ENCODE results near the gene SELPLG. TPM values are rescaled to one million over a fixed set of nuclear protein-coding genes. Genes with fewer than 3 reads are reported as not detected.

Gene SELPLG
- total RNA-seq, 1 donor from 2014 or later = not detected

DNA sequence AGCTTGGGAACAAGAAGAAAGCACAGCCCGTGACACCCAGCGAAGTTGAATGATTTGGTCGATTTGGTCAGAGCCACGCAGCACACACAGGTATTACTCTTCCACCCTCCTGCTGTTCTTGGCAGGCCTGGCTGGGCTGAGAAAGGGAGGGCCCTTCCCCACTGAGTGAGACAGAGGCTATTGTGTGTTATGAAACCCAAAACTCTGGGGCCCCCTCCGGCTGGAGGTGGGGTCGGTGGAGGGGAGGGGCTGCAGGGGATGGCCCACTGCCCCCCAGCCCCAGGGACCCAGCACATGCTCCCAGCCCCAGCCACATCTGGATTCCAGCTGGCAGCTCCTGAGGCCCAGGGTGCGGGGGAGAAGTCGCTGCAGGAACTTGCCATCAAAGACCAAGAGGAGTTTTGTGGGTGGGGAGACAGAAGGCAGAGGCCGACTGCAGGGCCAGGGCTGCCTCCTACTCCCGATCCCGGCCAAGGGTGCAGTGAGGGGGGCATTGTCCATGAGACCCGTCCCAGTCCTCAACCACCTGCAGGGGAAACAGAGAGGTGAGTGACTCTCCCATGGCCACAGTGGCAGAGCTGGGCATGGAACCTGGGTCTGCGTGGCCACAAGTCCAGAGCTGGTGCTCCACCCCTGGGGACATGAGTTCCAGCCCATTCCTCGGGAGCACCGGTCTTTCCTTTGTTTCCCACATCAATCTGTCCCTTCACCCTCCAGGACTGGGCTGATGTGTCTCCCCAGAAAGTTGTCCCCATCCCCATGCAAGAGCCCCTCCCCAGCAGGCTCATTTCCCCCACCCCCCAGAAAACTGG lies 44.5 kb downstream of the SELPLG start:
- H3K27ac ChIP-seq = no peak overlapping the region
- peak overlapping the region; percentile 55 for H2AFZ ChIP-seq (replicated peaks)
- no peaks in the 10 kb centered on the region for H3K79me2 ChIP-seq (ENCODE audit: low read depth)
- H4K20me1 ChIP-seq (ENCODE audit: low read depth) = no peaks in the 10 kb centered on the region
- no peaks in the 10 kb centered on the region for H3K36me3 ChIP-seq
- Mint-ChIP-seq H3K9me3 (no peaks in the 10 kb centered on the region), H3K4me1 (peaks cover 27% of the 10 kb centered on the region), H3K4me3 (no peak overlapping the region), H3K27ac (peak overlapping the region; percentile 95), H3K36me3 (no peaks in the 10 kb centered on the region), H3K27me3 (ENCODE audit: insufficient read depth, low read depth) (peaks cover 7% of the 10 kb centered on the region)
- DNase-seq (ENCODE audit: low spot score) = peak; percentile 35
- no peaks in the 10 kb centered on the region for H3K9me3 ChIP-seq (ENCODE audit: low read depth)
- peak overlapping the region; percentile 42 for H3K4me2 ChIP-seq
- H3K9ac ChIP-seq = no peak overlapping the region
- peaks cover 4% of the 10 kb centered on the region for H3F3A ChIP-seq (ENCODE audit: low read depth)
- peaks cover 30% of the 10 kb centered on the region for H3K4me1 ChIP-seq
- H3K27me3 ChIP-seq = no peaks in the 10 kb centered on the region
- no peak for TF ChIP-seq EZH2 (IDR thresholded peaks at IDR 0.05)
- no peak for TF ChIP-seq EZH2phosphoT487 (IDR thresholded peaks at IDR 0.05)
- TF ChIP-seq, protein P1, sequence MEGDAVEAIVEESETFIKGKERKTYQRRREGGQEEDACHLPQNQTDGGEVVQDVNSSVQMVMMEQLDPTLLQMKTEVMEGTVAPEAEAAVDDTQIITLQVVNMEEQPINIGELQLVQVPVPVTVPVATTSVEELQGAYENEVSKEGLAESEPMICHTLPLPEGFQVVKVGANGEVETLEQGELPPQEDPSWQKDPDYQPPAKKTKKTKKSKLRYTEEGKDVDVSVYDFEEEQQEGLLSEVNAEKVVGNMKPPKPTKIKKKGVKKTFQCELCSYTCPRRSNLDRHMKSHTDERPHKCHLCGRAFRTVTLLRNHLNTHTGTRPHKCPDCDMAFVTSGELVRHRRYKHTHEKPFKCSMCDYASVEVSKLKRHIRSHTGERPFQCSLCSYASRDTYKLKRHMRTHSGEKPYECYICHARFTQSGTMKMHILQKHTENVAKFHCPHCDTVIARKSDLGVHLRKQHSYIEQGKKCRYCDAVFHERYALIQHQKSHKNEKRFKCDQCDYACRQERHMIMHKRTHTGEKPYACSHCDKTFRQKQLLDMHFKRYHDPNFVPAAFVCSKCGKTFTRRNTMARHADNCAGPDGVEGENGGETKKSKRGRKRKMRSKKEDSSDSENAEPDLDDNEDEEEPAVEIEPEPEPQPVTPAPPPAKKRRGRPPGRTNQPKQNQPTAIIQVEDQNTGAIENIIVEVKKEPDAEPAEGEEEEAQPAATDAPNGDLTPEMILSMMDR (IDR thresholded peaks at IDR 0.05) = no peak
- no peak overlapping the region for H3K4me3 ChIP-seq

DNA sequence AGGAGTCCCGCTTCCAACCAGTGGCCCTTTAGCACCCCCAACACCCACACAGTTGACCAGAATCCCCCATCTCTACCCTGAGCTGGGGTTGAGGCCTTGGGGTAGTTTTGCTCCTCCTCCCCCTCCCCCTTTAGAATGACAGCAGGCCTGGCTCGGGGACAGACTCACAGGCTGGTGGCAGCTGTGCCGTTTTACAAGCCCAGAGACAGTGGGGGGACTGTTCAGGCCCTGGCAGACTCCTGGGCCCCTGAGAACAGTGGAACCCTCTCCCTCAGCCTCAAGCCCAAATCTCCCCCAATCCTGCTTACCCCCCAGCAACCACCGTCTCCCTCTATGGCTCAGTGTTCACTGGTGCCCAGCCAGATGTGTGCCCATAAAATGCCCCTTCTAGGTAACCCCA lies 45.9 kb downstream of the SELPLG start:
- no peak overlapping the region for H3K4me3 Mint-ChIP-seq
- Histone ChIP-seq H3K27ac (no peak overlapping the region), H3K9me3 (ENCODE audit: low read depth) (no peaks in the 10 kb centered on the region), H3K9ac (no peak overlapping the region), H4K20me1 (ENCODE audit: low read depth) (no peaks in the 10 kb centered on the region), H3K27me3 (no peaks in the 10 kb centered on the region), H3K4me1 (peaks cover 33% of the 10 kb centered on the region), H3K79me2 (ENCODE audit: low read depth) (no peaks in the 10 kb centered on the region), H3K36me3 (no peaks in the 10 kb centered on the region), H3K4me3 (no peak overlapping the region), H3K4me2 (no peak overlapping the region), H2AFZ (replicated peaks) (no peak overlapping the region), H3F3A (ENCODE audit: low read depth) (peaks cover under 1% of the 10 kb centered on the region)
- no peaks in the 10 kb centered on the region for H3K9me3 Mint-ChIP-seq
- no peak overlapping the region for H3K27ac Mint-ChIP-seq
- H3K36me3 Mint-ChIP-seq = no peaks in the 10 kb centered on the region
- no peak for DNase-seq (ENCODE audit: low spot score)
- no peak for TF ChIP-seq EZH2phosphoT487 (IDR thresholded peaks at IDR 0.05)
- no peak for TF ChIP-seq EZH2 (IDR thresholded peaks at IDR 0.05)
- TF ChIP-seq, protein P1 (IDR thresholded peaks at IDR 0.05) = no peak
- H3K4me1 Mint-ChIP-seq = peaks cover 32% of the 10 kb centered on the region
- peaks cover 7% of the 10 kb centered on the region for H3K27me3 Mint-ChIP-seq (ENCODE audit: insufficient read depth, low read depth)

DNA sequence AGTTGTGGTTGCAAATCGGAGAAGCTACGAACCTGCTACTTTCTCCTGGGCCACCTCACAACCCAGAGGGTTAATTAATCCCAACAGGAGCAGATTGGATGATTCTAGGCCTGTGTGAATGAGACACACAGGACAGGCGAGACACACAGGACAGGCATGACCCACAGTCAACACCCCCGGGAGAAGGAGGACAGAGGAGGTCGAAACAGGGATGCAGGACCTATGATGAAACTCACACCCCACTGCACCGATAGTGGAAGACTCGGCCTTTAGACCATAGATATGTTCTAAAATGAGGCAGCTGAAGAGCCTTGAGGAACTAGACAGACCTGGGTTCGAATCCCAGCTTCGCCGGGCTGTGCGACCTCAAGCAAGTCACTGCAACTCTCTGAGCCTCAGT lies 47.4 kb downstream of the SELPLG start:
- Histone ChIP-seq H3K36me3 (no peaks in the 10 kb centered on the region), H4K20me1 (ENCODE audit: low read depth) (no peaks in the 10 kb centered on the region), H3K9me3 (ENCODE audit: low read depth) (no peaks in the 10 kb centered on the region), H3K4me1 (peaks cover 33% of the 10 kb centered on the region), H3F3A (ENCODE audit: low read depth) (no peaks in the 10 kb centered on the region), H3K27ac (no peak overlapping the region), H3K27me3 (no peaks in the 10 kb centered on the region), H3K4me2 (no peak overlapping the region), H3K4me3 (no peak overlapping the region), H3K79me2 (ENCODE audit: low read depth) (no peaks in the 10 kb centered on the region), H3K9ac (no peak overlapping the region), H2AFZ (replicated peaks) (no peak overlapping the region)
- Mint-ChIP-seq H3K9me3 (no peaks in the 10 kb centered on the region), H3K27me3 (ENCODE audit: insufficient read depth, low read depth) (peaks cover 5% of the 10 kb centered on the region), H3K4me1 (peaks cover 32% of the 10 kb centered on the region), H3K4me3 (no peak overlapping the region), H3K36me3 (no peaks in the 10 kb centered on the region), H3K27ac (peak overlapping the region; percentile 11)
- TF ChIP-seq EZH2phosphoT487 (IDR thresholded peaks at IDR 0.05) (no peak), EZH2 (IDR thresholded peaks at IDR 0.05) (no peak)
- TF ChIP-seq, protein P1 (IDR thresholded peaks at IDR 0.05) = no peak
- no peak for DNase-seq (ENCODE audit: low spot score)

Measured in neural progenitor cell (in vitro differentiated cells).